Muscle layer of colon (tissue), 2 donors: ENCODE measurements around the gene BMP7.

Experiments used
- H3K27ac ChIP-seq: one replicate; pipeline ENCODE4 v1.7.0; 2013; ENCODE audit warnings: low read depth, mild to moderate bottlenecking, low read length, moderate library complexity
- H3K27me3 ChIP-seq, 2 donors: one replicate each; pipeline ENCODE4 v1.7.0; 2013; ENCODE audit warnings: low read length in 2 of 2, mild to moderate bottlenecking in 2 of 2; ENCODE audit not compliant: insufficient read depth in 2 of 2, control insufficient read depth in 1 of 2
- H3K36me3 ChIP-seq: one replicate; pipeline ENCODE4 v1.7.0; 2013; ENCODE audit warnings: mild to moderate bottlenecking, low read length; ENCODE audit not compliant: insufficient read depth
- H3K4me1 ChIP-seq: one replicate; pipeline ENCODE4 v1.7.0; 2013; ENCODE audit warnings: mild to moderate bottlenecking, low read length; ENCODE audit not compliant: insufficient read depth
- H3K4me3 ChIP-seq, 2 donors: one replicate each; pipeline ENCODE4 v1.7.0; 2013; ENCODE audit warnings: low read length in 2 of 2, low read depth in 1 of 2, mild to moderate bottlenecking in 1 of 2, moderate library complexity in 1 of 2
- H3K9ac ChIP-seq: one replicate; pipeline ENCODE4 v1.7.0; 2013; ENCODE audit warnings: low read length
- H3K9me3 ChIP-seq: one replicate; pipeline ENCODE4 v1.7.0; 2013; ENCODE audit warnings: mild to moderate bottlenecking, low read length
- donor health status: abdominal sarcoma.
- donor health status: Adenocarcinoma of cecum.

BMP7 gene

DNA sequence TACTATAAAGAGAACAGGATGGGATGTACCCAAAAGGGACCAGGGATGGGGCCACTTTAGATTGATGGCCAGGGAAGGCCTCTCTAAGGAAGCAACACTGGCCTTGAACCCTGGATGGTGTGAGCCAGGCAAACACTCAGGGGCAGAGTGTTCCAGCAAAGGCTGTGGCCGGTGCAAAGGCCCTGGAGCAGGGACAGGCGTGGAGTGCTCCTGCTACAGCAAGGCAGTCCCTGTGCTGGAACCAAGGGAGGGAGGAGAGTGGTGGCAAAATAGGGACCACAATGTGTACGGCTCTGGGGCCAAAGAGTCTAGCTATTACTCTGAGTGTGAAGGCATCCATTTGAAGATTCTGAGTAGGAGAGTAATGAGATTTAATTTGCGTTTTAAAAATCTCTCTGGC is 131.6 kb downstream of the BMP7 start:
- H3K36me3 ChIP-seq: no peaks in the 10 kb centered on the region
- H3K4me3 ChIP-seq: no peak overlapping the region
- H3K27me3 ChIP-seq: no peaks in the 10 kb centered on the region
- no peak overlapping the region for H3K27ac ChIP-seq
- H3K9me3 ChIP-seq: no peaks in the 10 kb centered on the region
- no peak overlapping the region for H3K9ac ChIP-seq
- no peaks in the 10 kb centered on the region for H3K4me1 ChIP-seq

DNA sequence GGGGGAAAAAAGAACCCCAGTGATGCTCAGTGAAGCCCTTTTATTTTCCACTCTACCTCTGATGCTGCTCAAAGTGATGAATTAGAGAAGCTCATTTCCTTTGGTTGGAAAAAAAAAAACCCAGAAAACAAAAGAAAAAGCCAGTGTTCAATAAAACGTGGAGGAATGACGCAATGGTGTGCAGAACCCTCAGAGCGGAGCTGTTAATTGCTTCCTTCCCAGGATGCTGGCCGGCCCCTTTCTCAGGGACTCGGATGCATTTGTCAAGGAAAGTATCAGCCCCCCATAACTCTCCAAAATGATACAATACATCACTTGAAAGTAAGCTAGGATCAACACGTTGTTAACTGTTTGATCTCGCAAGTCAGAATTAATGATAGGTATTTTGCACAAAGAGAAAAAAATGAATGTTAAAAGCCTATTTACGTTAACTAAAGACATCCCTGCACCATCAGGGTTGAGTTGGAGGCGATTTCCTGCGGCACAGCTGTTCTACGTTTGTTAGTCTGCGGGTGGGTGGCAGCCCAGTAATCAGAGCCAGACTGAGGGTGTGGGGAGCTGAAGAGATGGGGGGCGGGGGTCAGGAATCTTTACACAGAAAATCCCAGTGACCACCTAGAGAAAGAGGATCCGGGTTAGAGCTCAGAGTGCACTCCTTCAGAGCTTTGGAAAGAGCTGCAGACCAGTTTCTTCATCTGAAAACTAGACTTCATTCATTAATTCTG is 132.4 kb downstream of the BMP7 start:
- Histone ChIP-seq H3K4me3 (no peak overlapping the region), H3K27ac (no peak overlapping the region), H3K27me3 (no peaks in the 10 kb centered on the region), H3K9ac (no peak overlapping the region), H3K9me3 (no peaks in the 10 kb centered on the region), H3K36me3 (no peaks in the 10 kb centered on the region), H3K4me1 (no peaks in the 10 kb centered on the region)

DNA sequence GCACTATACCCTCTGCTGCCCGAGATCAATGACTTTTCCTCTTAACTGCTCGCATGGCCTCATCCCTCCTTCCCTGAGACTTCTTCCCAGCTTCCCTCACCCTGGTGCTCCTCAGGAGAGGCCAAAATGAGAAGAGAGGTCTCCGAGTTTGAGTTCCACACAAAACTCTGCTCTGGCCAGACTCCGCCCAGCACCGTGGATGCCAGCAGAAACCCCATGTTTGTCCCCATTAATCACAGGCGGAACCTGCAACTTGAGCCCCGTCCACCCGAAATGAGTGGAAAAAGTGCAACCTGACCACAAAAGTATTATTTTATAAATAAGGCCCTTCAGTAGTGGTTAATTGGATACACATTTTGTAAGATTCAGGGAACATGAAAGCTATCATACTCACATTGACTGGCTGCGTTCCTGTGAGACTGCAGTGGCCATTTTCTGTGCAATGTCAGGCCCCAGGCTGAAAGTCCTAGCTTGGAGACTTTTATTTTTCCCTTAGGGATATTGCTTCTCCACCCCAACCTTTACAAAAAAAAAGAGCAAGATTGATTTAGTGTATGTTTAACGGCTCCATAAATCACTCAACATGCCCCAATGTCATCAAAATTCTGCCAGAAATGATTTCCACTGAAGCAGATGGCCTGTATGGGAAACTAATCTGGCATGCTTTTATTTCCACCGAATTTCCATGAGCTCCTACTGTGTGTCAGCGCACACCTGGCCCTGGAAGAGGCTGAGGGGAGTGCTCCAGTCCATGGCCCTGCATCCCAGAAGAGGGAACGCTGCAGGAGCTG is 134.6 kb downstream of the BMP7 start:
- Histone ChIP-seq H3K4me3 (no peak overlapping the region), H3K4me1 (no peaks in the 10 kb centered on the region), H3K9me3 (no peaks in the 10 kb centered on the region), H3K27me3 (no peaks in the 10 kb centered on the region), H3K27ac (no peak overlapping the region), H3K9ac (no peak overlapping the region), H3K36me3 (no peaks in the 10 kb centered on the region)

DNA sequence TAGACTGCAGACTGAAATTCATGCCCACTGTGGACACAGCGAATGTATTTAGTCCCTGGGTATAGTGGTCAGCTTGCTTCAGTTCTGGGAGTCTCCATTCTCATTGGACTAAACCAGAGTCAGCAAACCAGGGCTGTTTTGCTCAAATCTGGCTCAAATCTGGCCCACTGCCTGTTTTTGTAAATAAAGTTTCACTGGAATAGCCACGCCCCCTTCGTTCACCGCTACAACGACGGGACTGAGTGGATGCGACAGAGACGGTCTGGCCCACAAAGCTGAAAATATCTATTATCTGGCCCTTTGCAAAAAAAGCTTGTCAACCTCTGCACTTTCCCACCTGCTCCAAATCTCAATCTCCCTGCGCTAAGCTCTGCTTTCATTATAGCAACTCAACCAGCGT is 135.4 kb downstream of the BMP7 start:
- no peak overlapping the region for H3K4me3 ChIP-seq
- no peaks in the 10 kb centered on the region for H3K36me3 ChIP-seq
- H3K9me3 ChIP-seq: no peaks in the 10 kb centered on the region
- H3K27me3 ChIP-seq: no peaks in the 10 kb centered on the region
- no peak overlapping the region for H3K27ac ChIP-seq
- H3K4me1 ChIP-seq: no peaks in the 10 kb centered on the region
- H3K9ac ChIP-seq: no peak overlapping the region

DNA sequence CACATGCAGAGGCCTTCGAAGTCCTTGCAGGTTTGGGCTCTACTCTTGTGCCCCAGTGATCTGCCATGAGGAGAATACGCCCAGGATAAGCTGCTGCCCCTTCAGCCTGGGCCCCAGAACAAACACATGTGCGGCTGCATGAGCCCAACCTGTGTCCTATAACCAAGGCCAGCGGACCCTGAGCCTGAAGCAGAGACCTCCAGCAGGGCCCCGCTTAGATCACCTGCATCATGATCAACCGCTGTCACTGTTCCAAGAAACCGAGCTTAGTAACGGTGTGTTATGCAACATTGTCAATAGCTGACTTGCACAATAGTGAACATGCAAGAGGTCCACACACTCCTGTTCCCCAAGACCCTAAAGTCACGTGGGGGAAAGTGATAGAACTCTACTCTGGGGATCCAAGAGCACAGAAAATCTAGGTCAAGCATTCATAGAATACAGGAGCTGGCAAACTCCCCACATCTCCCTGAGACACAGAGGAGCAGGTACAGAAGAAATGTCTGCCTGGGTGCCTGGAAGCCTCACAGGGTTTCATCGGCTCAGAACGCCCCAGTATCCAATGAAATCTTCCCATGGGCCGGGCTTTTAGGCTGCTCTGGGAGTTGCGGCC is 136.2 kb downstream of the BMP7 start:
- Histone ChIP-seq H3K9ac (no peak overlapping the region), H3K4me1 (no peaks in the 10 kb centered on the region), H3K36me3 (no peaks in the 10 kb centered on the region), H3K9me3 (no peaks in the 10 kb centered on the region), H3K27me3 (no peaks in the 10 kb centered on the region), H3K4me3 (no peak overlapping the region), H3K27ac (no peak overlapping the region)

DNA sequence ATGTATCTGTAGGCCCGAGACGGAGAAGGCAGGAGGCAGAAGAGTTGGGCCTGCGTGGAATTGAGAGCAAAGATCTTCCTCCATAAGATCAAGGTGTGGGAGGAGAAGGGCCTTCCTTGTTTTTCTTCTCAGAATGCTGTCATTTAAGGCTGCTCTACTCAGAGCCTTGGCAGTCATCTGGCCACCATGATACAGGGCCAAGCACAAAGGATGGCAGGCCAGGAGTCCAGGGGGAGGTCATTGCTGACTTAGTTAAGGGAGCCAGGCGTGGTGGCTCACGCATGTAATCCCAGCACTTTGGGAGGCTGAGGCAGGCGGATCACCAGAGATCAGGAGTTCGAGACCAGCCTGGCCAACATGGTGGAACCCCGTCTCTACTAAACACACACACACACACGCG is 137.1 kb downstream of the BMP7 start:
- Histone ChIP-seq H3K36me3 (no peaks in the 10 kb centered on the region), H3K4me3 (no peak overlapping the region), H3K27me3 (no peaks in the 10 kb centered on the region), H3K9me3 (no peaks in the 10 kb centered on the region), H3K9ac (no peak overlapping the region), H3K4me1 (no peaks in the 10 kb centered on the region), H3K27ac (no peak overlapping the region)

DNA sequence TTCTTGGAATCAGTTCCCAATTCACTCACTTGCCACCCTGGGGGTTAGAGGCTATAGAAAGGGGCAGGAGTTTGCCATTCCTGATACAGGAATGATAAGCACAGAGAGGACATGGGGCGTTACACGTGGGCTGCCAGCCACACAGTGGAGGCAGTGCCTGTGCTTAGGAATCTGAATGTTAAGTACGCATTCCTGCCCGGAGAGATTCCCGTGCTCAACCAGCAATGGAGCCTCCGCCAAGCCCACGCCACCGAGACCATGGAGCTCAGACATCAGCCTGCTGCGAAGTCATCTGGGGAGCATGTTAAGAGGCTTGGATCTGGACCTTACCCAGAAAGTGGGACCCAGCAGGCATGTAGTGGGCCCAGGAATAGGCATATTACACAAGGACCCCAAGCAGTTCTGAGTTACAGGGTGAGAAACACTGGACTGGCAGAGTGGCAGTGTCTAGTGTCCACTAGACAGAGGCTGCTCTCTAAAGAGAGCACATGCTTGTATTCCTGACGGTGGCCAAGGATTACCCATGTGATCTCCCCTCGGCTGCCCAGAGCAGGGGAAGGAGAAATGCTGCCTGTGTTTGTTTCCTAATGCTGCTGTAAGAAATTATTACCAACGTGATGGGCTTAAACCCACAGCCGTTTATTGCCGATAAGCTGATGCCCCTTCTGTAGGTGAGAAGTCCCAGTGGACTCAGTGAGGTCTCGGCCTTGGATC is 138.2 kb downstream of the BMP7 start:
- Histone ChIP-seq H3K9me3 (no peaks in the 10 kb centered on the region), H3K4me1 (no peaks in the 10 kb centered on the region), H3K4me3 (no peak overlapping the region), H3K27me3 (no peaks in the 10 kb centered on the region), H3K36me3 (no peaks in the 10 kb centered on the region), H3K27ac (no peak overlapping the region), H3K9ac (no peak overlapping the region)

DNA sequence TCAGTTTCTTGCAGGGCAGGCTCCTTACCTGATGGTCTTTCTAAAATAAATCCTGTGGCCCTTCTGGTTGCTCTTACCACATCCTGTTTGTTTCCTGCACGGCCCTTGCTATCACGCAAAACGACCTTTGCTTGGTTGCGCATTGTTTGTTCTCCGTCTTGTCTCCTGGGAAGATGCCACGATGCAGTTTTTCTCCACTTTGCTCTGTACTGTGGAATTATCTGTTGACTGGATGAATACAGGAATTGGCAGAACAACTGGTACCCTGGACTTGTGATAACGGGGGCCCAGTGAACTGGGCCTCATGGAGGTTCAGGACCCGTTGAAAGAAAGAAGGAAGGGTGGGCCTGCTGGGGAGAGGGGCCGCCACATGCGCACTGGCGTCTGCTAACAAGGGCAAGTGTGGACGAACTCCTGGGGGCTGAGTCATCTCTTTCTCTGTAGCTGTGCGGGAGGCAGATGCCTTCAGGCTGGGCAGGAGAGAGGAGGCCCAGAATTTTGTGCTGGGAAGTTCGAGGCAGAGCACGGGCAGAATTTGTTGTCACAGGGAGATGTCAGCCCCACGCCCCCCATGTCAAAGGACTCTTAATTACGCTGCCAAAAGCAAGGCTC is 139.9 kb downstream of the BMP7 start:
- Histone ChIP-seq H3K27ac (no peak overlapping the region), H3K36me3 (no peaks in the 10 kb centered on the region)

DNA sequence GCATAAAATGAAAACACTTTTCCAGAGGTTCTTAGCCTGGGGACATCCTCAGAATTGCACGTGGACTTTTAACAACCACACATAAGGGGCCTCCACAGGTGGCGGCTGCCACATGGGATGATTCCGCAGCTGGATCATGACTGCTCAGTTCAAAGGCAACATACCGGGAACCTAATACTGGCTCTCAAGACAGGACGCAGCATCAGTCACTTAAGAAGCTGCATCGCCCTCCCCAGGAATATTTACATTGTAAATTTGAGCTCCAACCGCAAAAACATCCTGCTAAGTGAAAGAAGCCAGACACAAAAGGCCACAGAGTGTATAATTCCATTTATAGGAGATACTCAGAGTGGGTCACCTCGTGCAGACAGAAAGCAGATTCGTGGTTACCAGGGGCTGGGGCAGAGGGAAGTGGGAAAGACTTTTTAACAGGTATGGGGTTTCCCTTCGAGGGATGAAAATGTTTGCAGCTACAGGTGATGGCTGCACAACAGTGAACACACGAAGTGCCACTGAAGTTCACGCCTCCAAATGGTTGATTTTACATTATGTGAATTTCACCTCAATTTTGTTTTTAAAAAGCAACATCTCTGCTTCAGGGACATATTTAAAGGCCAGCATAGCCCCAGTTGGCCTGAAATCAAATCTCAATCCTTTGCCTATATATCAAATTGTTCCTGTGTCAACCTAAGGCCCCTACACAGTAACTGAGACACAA is 141.5 kb downstream of the BMP7 start:
- Histone ChIP-seq H3K27ac (no peak overlapping the region), H3K27me3 (no peaks in the 10 kb centered on the region), H3K9me3 (no peaks in the 10 kb centered on the region), H3K4me1 (no peaks in the 10 kb centered on the region), H3K36me3 (no peaks in the 10 kb centered on the region), H3K4me3 (no peak overlapping the region), H3K9ac (no peak overlapping the region)

More for the DNA sequence above, 139.9 kb downstream of the BMP7 start:
- Histone ChIP-seq H3K9me3 (no peaks in the 10 kb centered on the region), H3K4me1 (no peaks in the 10 kb centered on the region), H3K4me3 (no peak overlapping the region), H3K27me3 (no peaks in the 10 kb centered on the region), H3K9ac (no peak overlapping the region)

DNA sequence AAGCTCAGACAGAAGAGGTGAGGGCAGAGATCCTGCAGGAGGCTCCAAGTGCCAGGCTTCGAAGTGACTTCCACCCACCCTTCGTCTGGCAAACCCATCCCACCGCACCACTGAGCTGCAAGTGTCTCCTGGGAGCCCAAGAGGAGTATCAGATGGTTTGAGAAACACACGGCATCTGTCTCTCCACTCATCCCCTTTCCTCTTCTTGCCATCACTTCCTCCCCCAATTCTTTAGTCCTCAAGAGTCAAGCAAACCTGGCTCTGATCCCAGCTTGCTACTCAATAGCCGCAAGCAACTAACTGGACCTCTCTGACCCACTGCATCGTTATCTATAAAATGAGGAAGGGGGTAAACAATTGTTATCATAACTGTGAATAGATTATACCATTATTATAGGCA is 142.1 kb downstream of the BMP7 start:
- Histone ChIP-seq H3K9ac (no peak overlapping the region), H3K27me3 (no peaks in the 10 kb centered on the region), H3K27ac (no peak overlapping the region), H3K4me1 (no peaks in the 10 kb centered on the region), H3K4me3 (no peak overlapping the region), H3K9me3 (no peaks in the 10 kb centered on the region), H3K36me3 (no peaks in the 10 kb centered on the region)
